ENCODE measurements around the gene NCKAP5L.

DNA sequence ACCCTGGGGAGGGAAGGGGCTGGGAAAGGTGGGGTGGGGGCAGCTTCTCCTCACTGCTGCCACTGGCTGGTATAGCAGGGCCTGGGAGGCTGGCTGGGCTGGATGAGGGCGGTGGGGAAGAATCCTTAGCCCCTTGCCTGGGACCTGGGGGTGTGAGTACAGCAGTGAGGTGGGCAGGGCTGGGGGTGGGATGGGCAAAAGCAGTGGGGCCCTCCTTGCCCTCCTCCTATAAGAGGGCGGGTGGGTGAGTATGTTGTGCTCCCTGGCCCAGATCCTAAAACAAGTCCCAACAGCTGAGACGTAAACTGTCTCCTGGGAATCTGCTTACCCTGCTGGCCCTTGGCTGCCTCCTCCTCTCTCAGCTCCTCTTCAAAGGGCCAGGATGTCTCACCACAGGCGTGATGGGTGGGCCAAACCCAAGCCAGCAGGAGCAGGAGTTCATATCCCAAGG is 2.2 kb downstream of the NCKAP5L start:
- TF ChIP-seq, protein P1, sequence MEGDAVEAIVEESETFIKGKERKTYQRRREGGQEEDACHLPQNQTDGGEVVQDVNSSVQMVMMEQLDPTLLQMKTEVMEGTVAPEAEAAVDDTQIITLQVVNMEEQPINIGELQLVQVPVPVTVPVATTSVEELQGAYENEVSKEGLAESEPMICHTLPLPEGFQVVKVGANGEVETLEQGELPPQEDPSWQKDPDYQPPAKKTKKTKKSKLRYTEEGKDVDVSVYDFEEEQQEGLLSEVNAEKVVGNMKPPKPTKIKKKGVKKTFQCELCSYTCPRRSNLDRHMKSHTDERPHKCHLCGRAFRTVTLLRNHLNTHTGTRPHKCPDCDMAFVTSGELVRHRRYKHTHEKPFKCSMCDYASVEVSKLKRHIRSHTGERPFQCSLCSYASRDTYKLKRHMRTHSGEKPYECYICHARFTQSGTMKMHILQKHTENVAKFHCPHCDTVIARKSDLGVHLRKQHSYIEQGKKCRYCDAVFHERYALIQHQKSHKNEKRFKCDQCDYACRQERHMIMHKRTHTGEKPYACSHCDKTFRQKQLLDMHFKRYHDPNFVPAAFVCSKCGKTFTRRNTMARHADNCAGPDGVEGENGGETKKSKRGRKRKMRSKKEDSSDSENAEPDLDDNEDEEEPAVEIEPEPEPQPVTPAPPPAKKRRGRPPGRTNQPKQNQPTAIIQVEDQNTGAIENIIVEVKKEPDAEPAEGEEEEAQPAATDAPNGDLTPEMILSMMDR (IDR thresholded peaks at IDR 0.05; ENCODE audit: low read depth, low read length, poor library complexity, severe bottlenecking), result no peak
- no peak for TF ChIP-seq EZH2phosphoT487 (IDR thresholded peaks at IDR 0.05; ENCODE audit: borderline replicate concordance, low read length)
